Liver (tissue), 9 donors: ENCODE data around the gene ENOX1. TPM values are rescaled to one million over a fixed set of nuclear protein-coding genes. Genes with fewer than 3 reads are reported as not detected.

Experiments
- DNase-seq: peaks from one replicate; pipeline ENCODE4 v3.0.0-alpha.2; 2017; ENCODE audit warnings: low spot score
- H3K27ac ChIP-seq, 2 donors: one replicate each; pipeline ENCODE4 v1.7.0; 2013; ENCODE audit warnings: inconsistent platforms in 2 of 2, low read length in 2 of 2, control low read depth in 1 of 2, low read depth in 1 of 2, mild to moderate bottlenecking in 1 of 2
- H3K27me3 ChIP-seq, 4 donors: one replicate each; pipeline versions ENCODE4 v1.6.1 to v1.7.0; 2013; ENCODE audit warnings: low read length in 3 of 4, inconsistent platforms in 1 of 4, mild to moderate bottlenecking in 1 of 4, moderate library complexity in 1 of 4; ENCODE audit not compliant: control insufficient read depth in 4 of 4, insufficient read depth in 4 of 4
- H3K36me3 ChIP-seq, 4 donors: one replicate each; pipeline versions ENCODE4 v1.6.1 to v1.7.0; 2013; ENCODE audit warnings: low read length in 3 of 4, mild to moderate bottlenecking in 3 of 4, low read depth in 1 of 4, moderate library complexity in 1 of 4; ENCODE audit not compliant: control insufficient read depth in 4 of 4, insufficient read depth in 3 of 4
- H3K4me1 ChIP-seq, 4 donors: one replicate each; pipeline versions ENCODE4 v1.6.1 to v1.7.0; 2013; ENCODE audit warnings: low read length in 3 of 4, mild to moderate bottlenecking in 3 of 4, moderate library complexity in 1 of 4; ENCODE audit not compliant: control insufficient read depth in 4 of 4, insufficient read depth in 4 of 4
- H3K4me3 ChIP-seq, 3 donors: one replicate each; pipeline versions ENCODE4 v1.6.1 to v1.7.0; 2013; ENCODE audit warnings: low read length in 3 of 3, control low read depth in 1 of 3, low read depth in 1 of 3, mild to moderate bottlenecking in 1 of 3
- H3K9ac ChIP-seq, 2 donors: one replicate each; pipeline ENCODE4 v1.7.0; 2013; ENCODE audit warnings: low read length in 2 of 2, mild to moderate bottlenecking in 2 of 2, moderate library complexity in 2 of 2, control low read depth in 1 of 2, low read depth in 1 of 2
- H3K9me3 ChIP-seq, 4 donors: one replicate each; pipeline versions ENCODE4 v1.6.1 to v1.7.0; 2013; ENCODE audit warnings: low read length in 3 of 4; ENCODE audit not compliant: control insufficient read depth in 4 of 4
- EGR1 ChIP-seq, 2 donors: IDR thresholded peaks; 2 replicates each; pipeline ENCODE4 v1.6.1; 2016 to 2018; ENCODE audit warnings: antibody characterized with exemption in 2 of 2, low read depth in 2 of 2
- FOXA1 ChIP-seq: IDR thresholded peaks from 2 replicates; pipeline ENCODE4 v1.6.1; 2016; ENCODE audit warnings: antibody characterized with exemption
- FOXA2 ChIP-seq: IDR thresholded peaks from 2 replicates; pipeline ENCODE4 v1.6.1; 2016; ENCODE audit warnings: antibody characterized with exemption
- GABPA ChIP-seq, 2 donors: IDR thresholded peaks in 1 of 2; conservative IDR thresholded peaks in 1 of 2; 2 replicates each; pipeline ENCODE4 v1.6.1; 2016; ENCODE audit warnings: antibody characterized with exemption in 2 of 2, mild to moderate bottlenecking in 1 of 2, moderate library complexity in 1 of 2
- HNF4A ChIP-seq, 2 donors: conservative IDR thresholded peaks; 2 replicates each; pipeline ENCODE4 v1.6.1; 2016; ENCODE audit warnings: antibody characterized with exemption in 2 of 2, mild to moderate bottlenecking in 2 of 2
- JUND ChIP-seq, 2 donors: IDR thresholded peaks; 2 replicates each; pipeline ENCODE4 v1.6.1; 2016; ENCODE audit warnings: antibody characterized with exemption in 2 of 2
- RAD21 ChIP-seq, 2 donors: IDR thresholded peaks; 2 replicates each; pipeline ENCODE4 v1.6.1; 2016; ENCODE audit warnings: antibody characterized with exemption in 2 of 2, mild to moderate bottlenecking in 2 of 2
- RXRA ChIP-seq, 2 donors: IDR thresholded peaks; 2 replicates each; pipeline ENCODE4 v1.6.1; 2017 to 2018; ENCODE audit warnings: antibody characterized with exemption in 2 of 2, mild to moderate bottlenecking in 1 of 2
- TAF1 ChIP-seq: conservative IDR thresholded peaks from 2 replicates; pipeline ENCODE4 v1.6.1; 2016; ENCODE audit warnings: antibody characterized with exemption, mild to moderate bottlenecking
- YY1 ChIP-seq: IDR thresholded peaks from 2 replicates; pipeline ENCODE4 v1.6.1; 2016; ENCODE audit warnings: antibody characterized with exemption, mild to moderate bottlenecking
- WGBS: extraction: QIAGEN DNeasy Blood & Tissue Kit; methylation state at CpG from one replicate; pipeline ENCODE4 v1.1.7; 2013; 5-methylcytosine and 5-hydroxymethylcytosine counted together
- polyA plus RNA-seq, 2 donors: library from polyadenylated mRNA; stranded (reverse) in 1 of 2; unstranded in 1 of 2; fragments of 200-250 nt in 1 of 2; fragments of >200 nt in 1 of 2; fragmentation: Nextera tagmentation in 1 of 2; extraction: Ambion mirVana in 1 of 2; gene quantifications; one replicate each; pipeline versions ENCODE4 v1.2.1 to v1.2.3, GENCODE V29; 2013 to 2015
- total RNA-seq, 2 donors: library from RNA; depleted of rRNA; stranded (reverse); fragments of >200 nt; gene quantifications; one replicate each; pipeline ENCODE4 v1.2.3, GENCODE V29; 2014
- TF ChIP-seq, protein P1 (sequence below): fragments of 150-350 bp; IDR thresholded peaks from 2 replicates; pipeline ENCODE4 v1.5.1; 2017; ENCODE audit warnings: improper control_type of control experiment, low read depth, low read length; ENCODE audit not compliant: missing input control
- TF ChIP-seq, protein P2 (sequence below): IDR thresholded peaks from 2 replicates; pipeline ENCODE4 v1.6.1; 2016; ENCODE audit warnings: antibody characterized with exemption
- TF ChIP-seq, protein P3 (sequence below): IDR thresholded peaks from 2 replicates; pipeline ENCODE4 v1.6.1; 2016; ENCODE audit warnings: antibody characterized with exemption
- TF ChIP-seq, protein P4 (sequence below): IDR thresholded peaks from 2 replicates; pipeline ENCODE4 v1.6.1; 2016; ENCODE audit warnings: antibody characterized with exemption
- donor health status: healthy.
- donor health status: healthy.
- donor health status: healthy.
- donor health status: healthy.
- donor health status: healthy.

Gene ENOX1
- total and polyA plus RNA-seq, 4 donors: 0.02 to 0.33 (median 0.08) TPM; not detected in 1

DNA sequence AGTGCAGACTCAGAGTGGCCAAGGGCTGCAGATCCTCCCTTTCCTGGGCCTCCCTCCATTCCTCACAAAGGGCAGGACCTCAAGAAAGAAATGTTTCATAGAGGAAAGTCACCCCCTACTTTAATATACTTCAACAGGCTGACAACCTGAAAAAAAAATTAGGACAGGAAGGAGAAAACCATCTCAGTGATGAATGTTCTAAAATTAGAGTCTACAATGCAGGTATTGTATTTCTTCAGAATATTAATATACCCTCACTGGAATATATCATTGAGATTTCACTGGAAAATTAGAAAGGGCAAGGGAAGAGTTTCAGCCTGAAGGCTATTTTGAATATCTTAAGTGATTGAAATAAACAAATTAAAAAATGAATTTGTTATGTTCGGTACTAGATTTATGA is 586.5 kb downstream of the ENOX1 start:
- TF ChIP-seq FOXA2 (no peak), JUND (IDR thresholded peaks at IDR 0.05) (no peak), HNF4A (conservative IDR thresholded peaks at IDR 0.05) (no peak), RXRA (IDR thresholded peaks at IDR 0.05) (no peak)
- TF ChIP-seq, protein P1, sequence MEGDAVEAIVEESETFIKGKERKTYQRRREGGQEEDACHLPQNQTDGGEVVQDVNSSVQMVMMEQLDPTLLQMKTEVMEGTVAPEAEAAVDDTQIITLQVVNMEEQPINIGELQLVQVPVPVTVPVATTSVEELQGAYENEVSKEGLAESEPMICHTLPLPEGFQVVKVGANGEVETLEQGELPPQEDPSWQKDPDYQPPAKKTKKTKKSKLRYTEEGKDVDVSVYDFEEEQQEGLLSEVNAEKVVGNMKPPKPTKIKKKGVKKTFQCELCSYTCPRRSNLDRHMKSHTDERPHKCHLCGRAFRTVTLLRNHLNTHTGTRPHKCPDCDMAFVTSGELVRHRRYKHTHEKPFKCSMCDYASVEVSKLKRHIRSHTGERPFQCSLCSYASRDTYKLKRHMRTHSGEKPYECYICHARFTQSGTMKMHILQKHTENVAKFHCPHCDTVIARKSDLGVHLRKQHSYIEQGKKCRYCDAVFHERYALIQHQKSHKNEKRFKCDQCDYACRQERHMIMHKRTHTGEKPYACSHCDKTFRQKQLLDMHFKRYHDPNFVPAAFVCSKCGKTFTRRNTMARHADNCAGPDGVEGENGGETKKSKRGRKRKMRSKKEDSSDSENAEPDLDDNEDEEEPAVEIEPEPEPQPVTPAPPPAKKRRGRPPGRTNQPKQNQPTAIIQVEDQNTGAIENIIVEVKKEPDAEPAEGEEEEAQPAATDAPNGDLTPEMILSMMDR: no peak
- no peak for DNase-seq
- Histone ChIP-seq H3K9ac (no peak overlapping the region), H3K27me3 (peaks cover 0 to 3% (median 0%) of the 10 kb centered on the region in 4 donors), H3K4me1 (no peaks in the 10 kb centered on the region), H3K4me3 (no peak overlapping the region), H3K27ac (no peak overlapping the region), H3K36me3 (no peaks in the 10 kb centered on the region), H3K9me3 (peaks cover 0 to 6% (median 2%) of the 10 kb centered on the region in 4 donors)
- WGBS: 91% methylated on average over 1 of the region's 1 CpG

DNA sequence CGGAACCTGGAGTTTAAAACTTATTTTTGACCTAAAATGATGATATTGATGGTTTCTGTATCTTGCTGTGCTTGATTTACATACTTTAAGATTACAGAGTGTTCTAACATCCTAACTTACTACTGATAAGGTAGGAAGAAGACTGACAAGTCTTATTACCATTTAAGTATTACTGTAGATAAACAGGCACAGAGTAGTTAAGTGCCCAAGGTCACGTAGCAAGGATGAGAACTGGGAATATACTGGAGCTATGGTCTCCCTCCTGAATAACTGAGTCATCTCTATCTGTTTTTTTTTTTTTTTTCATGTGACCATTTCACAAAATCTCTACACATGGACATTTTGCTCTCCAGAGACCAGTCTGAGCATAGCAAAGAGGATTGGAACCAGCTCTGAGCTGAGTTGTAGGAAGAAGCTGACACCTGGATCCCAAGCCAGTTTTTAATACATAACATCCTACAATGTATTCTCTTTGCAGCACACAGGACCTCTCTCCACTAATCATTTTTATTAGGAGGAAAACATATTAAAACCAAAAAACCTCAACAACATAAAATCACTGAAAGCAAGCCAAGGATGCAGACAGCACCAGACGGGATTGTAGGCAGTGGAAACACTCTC is 589.9 kb downstream of the ENOX1 start:
- DNase-seq: no peak
- WGBS: 82% methylated on average over 3 of the region's 3 CpGs

More for the DNA sequence above, 589.9 kb downstream of the ENOX1 start:
- peaks cover 0 to 3% (median 0%) of the 10 kb centered on the region in 4 donors for H3K27me3 ChIP-seq
- no peaks in the 10 kb centered on the region for H3K4me1 ChIP-seq
- no peak overlapping the region for H3K9ac ChIP-seq
- no peak overlapping the region for H3K4me3 ChIP-seq
- H3K9me3 ChIP-seq: peaks cover 0 to 4% (median under 1%) of the 10 kb centered on the region in 4 donors
- peak overlapping the region in 1 of 2 donors; percentile 30 for H3K27ac ChIP-seq
- TF ChIP-seq TAF1: no peak
- TF ChIP-seq RAD21 (IDR thresholded peaks at IDR 0.05): no peak
- no peak for TF ChIP-seq EGR1 (IDR thresholded peaks at IDR 0.05; ENCODE audit: low read depth in 2 of 2)
- TF ChIP-seq GABPA (IDR thresholded peaks at IDR 0.05 in 1 of 2, conservative IDR thresholded peaks at IDR 0.05 in 1 of 2): no peak
- TF ChIP-seq, protein P2, sequence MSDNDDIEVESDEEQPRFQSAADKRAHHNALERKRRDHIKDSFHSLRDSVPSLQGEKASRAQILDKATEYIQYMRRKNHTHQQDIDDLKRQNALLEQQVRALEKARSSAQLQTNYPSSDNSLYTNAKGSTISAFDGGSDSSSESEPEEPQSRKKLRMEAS: no peak
- no peak for TF ChIP-seq YY1
- TF ChIP-seq, protein P3, sequence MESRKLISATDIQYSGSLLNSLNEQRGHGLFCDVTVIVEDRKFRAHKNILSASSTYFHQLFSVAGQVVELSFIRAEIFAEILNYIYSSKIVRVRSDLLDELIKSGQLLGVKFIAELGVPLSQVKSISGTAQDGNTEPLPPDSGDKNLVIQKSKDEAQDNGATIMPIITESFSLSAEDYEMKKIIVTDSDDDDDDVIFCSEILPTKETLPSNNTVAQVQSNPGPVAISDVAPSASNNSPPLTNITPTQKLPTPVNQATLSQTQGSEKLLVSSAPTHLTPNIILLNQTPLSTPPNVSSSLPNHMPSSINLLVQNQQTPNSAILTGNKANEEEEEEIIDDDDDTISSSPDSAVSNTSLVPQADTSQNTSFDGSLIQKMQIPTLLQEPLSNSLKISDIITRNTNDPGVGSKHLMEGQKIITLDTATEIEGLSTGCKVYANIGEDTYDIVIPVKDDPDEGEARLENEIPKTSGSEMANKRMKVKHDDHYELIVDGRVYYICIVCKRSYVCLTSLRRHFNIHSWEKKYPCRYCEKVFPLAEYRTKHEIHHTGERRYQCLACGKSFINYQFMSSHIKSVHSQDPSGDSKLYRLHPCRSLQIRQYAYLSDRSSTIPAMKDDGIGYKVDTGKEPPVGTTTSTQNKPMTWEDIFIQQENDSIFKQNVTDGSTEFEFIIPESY: no peak
- TF ChIP-seq HNF4A (conservative IDR thresholded peaks at IDR 0.05): no peak
- TF ChIP-seq, protein P4, sequence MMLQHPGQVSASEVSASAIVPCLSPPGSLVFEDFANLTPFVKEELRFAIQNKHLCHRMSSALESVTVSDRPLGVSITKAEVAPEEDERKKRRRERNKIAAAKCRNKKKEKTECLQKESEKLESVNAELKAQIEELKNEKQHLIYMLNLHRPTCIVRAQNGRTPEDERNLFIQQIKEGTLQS: no peak
- TF ChIP-seq FOXA1: no peak
- TF ChIP-seq, protein P1: no peak
- H3K36me3 ChIP-seq: no peaks in the 10 kb centered on the region
